Nephron (organoid): ENCODE results near the gene KIF26B.

Experiments used
- H3K27ac Mint-ChIP-seq, 3 experiments: 2 replicates each; pipeline ENCODE4 v1.8.0; 2020; ENCODE audit warnings: mixed read lengths in 3 of 3, mild to moderate bottlenecking in 2 of 3, moderate library complexity in 1 of 3
- H3K27me3 Mint-ChIP-seq: 2 replicates; pipeline ENCODE4 v1.8.0; 2021; ENCODE audit warnings: low read depth, mild to moderate bottlenecking, moderate library complexity, mixed read lengths
- H3K36me3 Mint-ChIP-seq: 2 replicates; pipeline ENCODE4 v1.8.0; 2020; ENCODE audit warnings: low read depth, mixed read lengths
- H3K4me1 Mint-ChIP-seq: 2 replicates; pipeline ENCODE4 v1.8.0; 2020; ENCODE audit warnings: mixed read lengths
- H3K4me3 Mint-ChIP-seq, 3 experiments: 2 replicates each; pipeline ENCODE4 v1.8.0; 2020; ENCODE audit warnings: mild to moderate bottlenecking in 3 of 3, mixed read lengths in 3 of 3, moderate library complexity in 2 of 3
- H3K9me3 Mint-ChIP-seq: 2 replicates; pipeline ENCODE4 v1.8.0; 2020; ENCODE audit warnings: mixed read lengths
- CTCF ChIP-seq, 3 experiments: fragments of 200-600 bp; sonication (generic); IDR thresholded peaks; one replicate each; pipeline ENCODE4 v1.5.0; 2021; ENCODE audit warnings: antibody characterized with exemption in 3 of 3; ENCODE audit not compliant: unreplicated experiment in 3 of 3

The KIF26B gene

DNA sequence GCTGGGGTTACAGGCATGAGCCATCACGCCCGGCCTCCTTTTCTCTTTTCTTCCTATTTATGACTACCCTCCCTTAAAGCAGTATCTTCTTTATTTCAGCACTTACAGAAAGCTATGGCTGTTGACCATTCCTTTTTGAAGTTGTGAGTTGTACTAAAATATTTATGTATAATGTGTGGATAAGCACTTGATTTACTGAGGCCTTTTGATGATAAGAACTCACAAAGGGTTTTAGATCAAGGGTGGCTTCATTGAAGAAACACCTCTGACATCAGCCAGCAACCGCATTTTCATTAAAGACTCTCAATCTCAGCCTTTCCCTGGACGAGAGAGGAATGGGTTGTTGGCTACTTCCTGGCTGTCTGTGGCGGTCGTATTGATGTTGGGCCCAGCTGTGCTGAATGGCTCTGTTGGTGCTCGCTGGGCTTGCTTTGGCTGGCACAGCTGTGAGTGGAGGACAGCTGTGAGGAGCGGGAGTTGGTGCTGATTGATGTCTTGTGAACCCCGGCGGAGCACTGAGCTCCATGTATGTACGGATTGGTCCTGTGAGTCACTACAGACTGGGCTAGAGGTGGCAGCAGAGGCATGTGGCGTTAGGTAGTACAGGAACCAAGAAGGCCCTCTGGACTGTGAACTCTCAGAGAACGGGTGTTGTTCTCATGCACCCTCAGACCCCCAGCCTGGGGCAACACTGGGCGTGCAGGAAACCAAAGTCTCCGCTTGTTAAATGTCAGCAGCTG lies 208.8 kb downstream of the KIF26B start:
- Mint-ChIP-seq H3K27me3 (peaks cover 11% of the 10 kb centered on the region), H3K9me3 (no peaks in the 10 kb centered on the region), H3K4me1 (peaks cover 31% of the 10 kb centered on the region), H3K4me3 (peak overlapping the region in 1 of 3 experiments; percentile 50), H3K36me3 (peaks cover 34% of the 10 kb centered on the region), H3K27ac (peak overlapping the region; percentile 42 to 71 (median 61))
- TF ChIP-seq CTCF (IDR thresholded peaks at IDR 0.05; ENCODE audit: unreplicated experiment in 3 of 3): no peak

GRCh38 chr1:245365095-245366020 lies 210.6 kb downstream of the KIF26B start:
- H3K4me1 Mint-ChIP-seq: peaks cover 31% of the 10 kb centered on the region
- no peak for TF ChIP-seq CTCF (IDR thresholded peaks at IDR 0.05; ENCODE audit: unreplicated experiment in 3 of 3)
- peak overlapping the region; percentile 77 to 80 (median 79) for H3K27ac Mint-ChIP-seq
- H3K9me3 Mint-ChIP-seq: no peaks in the 10 kb centered on the region
- H3K36me3 Mint-ChIP-seq: peaks cover 46% of the 10 kb centered on the region
- peaks cover 11% of the 10 kb centered on the region for H3K27me3 Mint-ChIP-seq
- H3K4me3 Mint-ChIP-seq: no peak overlapping the region

DNA sequence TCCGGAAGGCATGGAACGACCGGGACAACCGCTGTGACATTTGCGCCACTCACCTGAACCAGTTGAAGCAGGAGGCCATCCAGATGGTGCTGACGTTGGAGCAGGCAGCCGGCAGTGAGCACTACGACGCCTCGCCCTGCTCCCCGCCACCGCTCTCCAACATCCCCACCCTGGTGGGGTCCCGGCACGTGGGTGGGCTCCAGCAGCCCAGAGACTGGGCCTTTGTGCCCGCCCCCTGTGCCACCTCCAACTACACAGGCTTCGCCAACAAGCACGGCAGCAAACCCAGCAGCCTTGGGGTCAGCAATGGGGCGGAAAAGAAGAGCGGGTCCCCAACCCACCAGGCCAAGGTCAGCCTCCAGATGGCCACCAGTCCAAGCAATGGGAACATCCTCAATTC lies 212.1 kb downstream of the KIF26B start:
- Mint-ChIP-seq H3K27ac (no peak overlapping the region), H3K27me3 (peaks cover 11% of the 10 kb centered on the region), H3K9me3 (peaks cover 6% of the 10 kb centered on the region), H3K4me1 (peaks cover 24% of the 10 kb centered on the region), H3K4me3 (no peak overlapping the region), H3K36me3 (peaks cover 54% of the 10 kb centered on the region)
- no peak for TF ChIP-seq CTCF (IDR thresholded peaks at IDR 0.05; ENCODE audit: unreplicated experiment in 3 of 3)

DNA sequence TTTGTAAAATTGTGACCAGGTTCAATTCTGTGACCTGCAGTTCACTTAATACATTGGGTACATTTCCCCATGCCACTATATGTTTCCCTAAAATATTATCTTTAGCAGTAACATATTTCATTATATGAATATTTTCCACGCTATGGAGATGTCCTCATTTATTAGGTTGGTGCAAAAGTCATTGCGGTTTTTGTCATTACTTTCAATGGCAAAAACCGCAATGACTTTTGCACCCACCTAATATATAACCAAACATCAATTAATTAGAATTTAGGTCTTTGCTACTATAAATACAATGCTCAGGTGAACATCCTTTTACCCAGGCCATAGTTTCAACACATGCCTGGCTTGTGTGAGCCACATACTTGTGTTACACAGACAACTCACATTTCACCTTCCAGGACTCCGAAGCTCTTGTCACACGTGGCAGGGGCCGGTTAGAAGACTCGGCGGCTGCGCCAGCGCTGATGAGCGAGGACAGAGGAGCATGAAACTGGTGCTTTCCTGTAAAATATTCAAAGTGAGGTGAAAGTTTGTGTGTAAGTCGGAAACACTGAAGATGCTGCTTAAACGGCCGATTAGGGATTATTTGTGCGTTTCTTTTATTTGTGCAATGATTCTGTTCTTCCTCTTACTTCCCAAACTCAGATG lies 215.5 kb downstream of the KIF26B start:
- H3K36me3 Mint-ChIP-seq: peaks cover 82% of the 10 kb centered on the region
- peaks cover 12% of the 10 kb centered on the region for H3K9me3 Mint-ChIP-seq
- no peak overlapping the region for H3K4me3 Mint-ChIP-seq
- H3K27ac Mint-ChIP-seq: peak overlapping the region in 2 of 3 experiments; percentile 54 to 68
- peaks cover 5% of the 10 kb centered on the region for H3K4me1 Mint-ChIP-seq
- H3K27me3 Mint-ChIP-seq: peaks cover 5% of the 10 kb centered on the region
- TF ChIP-seq CTCF (IDR thresholded peaks at IDR 0.05; ENCODE audit: unreplicated experiment in 3 of 3): no peak

GRCh38 chr1:245370905-245371581 lies 216.3 kb downstream of the KIF26B start:
- Mint-ChIP-seq H3K36me3 (peaks cover 82% of the 10 kb centered on the region), H3K4me3 (no peak overlapping the region), H3K27ac (peak overlapping the region; percentile 35 to 68 (median 54)), H3K9me3 (peaks cover 12% of the 10 kb centered on the region), H3K4me1 (no peaks in the 10 kb centered on the region), H3K27me3 (peaks cover 5% of the 10 kb centered on the region)
- TF ChIP-seq CTCF (IDR thresholded peaks at IDR 0.05; ENCODE audit: unreplicated experiment in 3 of 3): no peak
